Thyroid gland (tissue), 4 donors: ENCODE data around the gene NFIX. TPM values are rescaled to one million over a fixed set of nuclear protein-coding genes. Genes with fewer than 3 reads are reported as not detected.

Source experiments
- DNase-seq, 2 donors: peaks; one replicate each; pipeline ENCODE4 v3.0.0-alpha.2; 2019
- H3K27ac ChIP-seq, 3 donors: fragments of 200-600 bp; sonication (generic); 1 replicate in 2 of 3; 2 replicates in 1 of 3; pipeline ENCODE4 v1.5.1; 2016 to 2019; ENCODE audit warnings: mild to moderate bottlenecking in 1 of 3, moderate library complexity in 1 of 3
- H3K27me3 ChIP-seq: fragments of 200-600 bp; sonication (generic); one replicate; pipeline ENCODE4 v1.5.1; 2019
- H3K36me3 ChIP-seq, 2 donors: fragments of 200-600 bp; sonication (generic); one replicate each; pipeline ENCODE4 v1.5.1; 2016 to 2019
- H3K4me1 ChIP-seq, 2 donors: fragments of 200-600 bp; sonication (generic); one replicate each; pipeline ENCODE4 v1.5.1; 2017 to 2019
- H3K4me3 ChIP-seq, 3 donors: fragments of 200-600 bp; sonication (generic); replicated peaks in 1 of 3; 1 replicate in 2 of 3; 2 replicates in 1 of 3; pipeline ENCODE4 v1.5.1; 2016; ENCODE audit warnings: mild to moderate bottlenecking in 1 of 3
- H3K9me3 ChIP-seq: fragments of 200-600 bp; sonication (generic); one replicate; pipeline ENCODE4 v1.5.1; 2017
- POLR2A ChIP-seq, 2 donors: fragments of 450-650 bp; IDR thresholded peaks; one replicate each; pipeline ENCODE4 v1.6.1; 2017; ENCODE audit warnings: antibody characterized with exemption in 2 of 2, mild to moderate bottlenecking in 2 of 2, moderate library complexity in 1 of 2
- WGBS, 2 donors: methylation state at CpG; one replicate each; pipeline ENCODE4 v1.1.5; 2017; 5-methylcytosine and 5-hydroxymethylcytosine counted together
- intact Hi-C: fragments of 100-400 bp; cut with DNase I; formaldehyde crosslinking; loops from one replicate; pipeline ENCODE4 v1.15.1; 2023
- total RNA-seq, 4 donors: library from RNA; depleted of rRNA; stranded (reverse); fragments of >200 nt; gene quantifications; one replicate each; pipeline ENCODE4 v1.2.3, GENCODE V29; 2016
- TF ChIP-seq, protein P1 (sequence below), 6 experiments: fragments of 200-600 bp in 3 of 6; fragments of 450-650 bp in 3 of 6; sonication (generic) in 3 of 6; IDR thresholded peaks; one replicate each; pipeline ENCODE4 v1.5.1; 2016 to 2019; ENCODE audit warnings: antibody characterized with exemption in 6 of 6, mild to moderate bottlenecking in 2 of 6, inconsistent platforms in 1 of 6, moderate library complexity in 1 of 6

The NFIX gene
- total RNA-seq, 4 donors from 2014 or later, result 38.8 to 70.2 (median 62.4) TPM

DNA sequence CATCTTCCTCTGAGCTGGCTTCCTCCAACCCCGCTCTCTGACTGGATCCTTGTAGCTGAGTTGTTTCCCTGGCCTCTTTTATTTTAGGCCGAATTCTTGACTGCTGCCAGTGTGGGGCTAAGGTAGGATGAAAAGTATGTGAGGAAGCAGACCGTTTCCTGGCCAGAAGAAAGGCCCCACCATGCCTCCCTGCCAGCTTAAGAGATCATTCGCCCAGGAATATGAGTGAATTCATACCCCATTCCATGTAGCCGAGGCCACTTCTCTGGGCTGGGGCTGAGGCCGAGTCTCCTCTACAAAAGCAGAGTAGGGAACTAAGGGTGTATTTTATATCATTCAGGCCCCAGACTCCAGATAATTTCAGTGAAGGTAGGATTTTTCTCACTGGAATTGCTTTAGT lies 32.3 kb downstream of the NFIX start:
- peak overlapping the region; percentile 76 to 91 (median 81) for H3K27ac ChIP-seq
- H3K9me3 ChIP-seq, result no peaks in the 10 kb centered on the region
- H3K36me3 ChIP-seq, result no peaks in the 10 kb centered on the region
- TF ChIP-seq, protein P1, sequence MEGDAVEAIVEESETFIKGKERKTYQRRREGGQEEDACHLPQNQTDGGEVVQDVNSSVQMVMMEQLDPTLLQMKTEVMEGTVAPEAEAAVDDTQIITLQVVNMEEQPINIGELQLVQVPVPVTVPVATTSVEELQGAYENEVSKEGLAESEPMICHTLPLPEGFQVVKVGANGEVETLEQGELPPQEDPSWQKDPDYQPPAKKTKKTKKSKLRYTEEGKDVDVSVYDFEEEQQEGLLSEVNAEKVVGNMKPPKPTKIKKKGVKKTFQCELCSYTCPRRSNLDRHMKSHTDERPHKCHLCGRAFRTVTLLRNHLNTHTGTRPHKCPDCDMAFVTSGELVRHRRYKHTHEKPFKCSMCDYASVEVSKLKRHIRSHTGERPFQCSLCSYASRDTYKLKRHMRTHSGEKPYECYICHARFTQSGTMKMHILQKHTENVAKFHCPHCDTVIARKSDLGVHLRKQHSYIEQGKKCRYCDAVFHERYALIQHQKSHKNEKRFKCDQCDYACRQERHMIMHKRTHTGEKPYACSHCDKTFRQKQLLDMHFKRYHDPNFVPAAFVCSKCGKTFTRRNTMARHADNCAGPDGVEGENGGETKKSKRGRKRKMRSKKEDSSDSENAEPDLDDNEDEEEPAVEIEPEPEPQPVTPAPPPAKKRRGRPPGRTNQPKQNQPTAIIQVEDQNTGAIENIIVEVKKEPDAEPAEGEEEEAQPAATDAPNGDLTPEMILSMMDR (IDR thresholded peaks at IDR 0.05), result no peak
- TF ChIP-seq POLR2A (IDR thresholded peaks at IDR 0.05), result no peak
- H3K4me3 ChIP-seq, result no peak overlapping the region
- WGBS, 2 donors, result 49 to 54% methylated on average over 6 of the region's 6 CpGs
- H3K27me3 ChIP-seq, result no peaks in the 10 kb centered on the region
- H3K4me1 ChIP-seq, result peaks cover 75 to 86% of the 10 kb centered on the region in 2 donors
- intact Hi-C loops, result no loop called here
- DNase-seq, result no peak

DNA sequence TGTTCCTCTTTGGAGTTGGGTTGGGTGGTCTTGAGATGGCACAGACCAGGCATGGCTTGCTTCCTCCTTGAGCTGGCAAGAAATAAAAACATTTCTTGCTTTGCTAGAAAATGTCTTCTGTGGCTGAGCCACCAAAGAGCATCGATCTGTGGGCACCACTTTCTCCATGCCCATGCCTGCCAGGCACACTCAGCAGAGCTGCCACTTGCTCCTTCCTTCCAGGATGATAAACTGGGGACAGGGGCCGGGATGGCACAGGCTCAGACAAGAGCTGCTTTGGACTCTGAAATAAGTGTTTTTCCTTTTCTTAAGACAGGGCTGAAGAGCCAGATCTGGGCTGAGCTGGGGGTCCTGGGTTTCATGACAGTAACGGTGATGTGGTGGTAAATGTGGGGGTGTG lies 32.8 kb downstream of the NFIX start:
- no peak for DNase-seq
- Histone ChIP-seq H3K9me3 (no peaks in the 10 kb centered on the region), H3K4me3 (no peak overlapping the region), H3K27me3 (no peaks in the 10 kb centered on the region), H3K36me3 (no peaks in the 10 kb centered on the region), H3K4me1 (peaks cover 76 to 88% of the 10 kb centered on the region in 2 donors), H3K27ac (peak overlapping the region; percentile 76 to 91 (median 81))
- TF ChIP-seq, protein P1 (IDR thresholded peaks at IDR 0.05), result no peak
- TF ChIP-seq POLR2A (IDR thresholded peaks at IDR 0.05), result no peak
- WGBS, 2 donors, result 83 to 91% methylated on average over 3 of the region's 3 CpGs
- intact Hi-C loops, result no loop called here

GRCh38 chr19:13029301-13029880 lies 34.1 kb downstream of the NFIX start:
- TF ChIP-seq, protein P1 (IDR thresholded peaks at IDR 0.05), result no peak
- TF ChIP-seq POLR2A (IDR thresholded peaks at IDR 0.05), result no peak
- H3K27ac ChIP-seq, result peak overlapping the region in 2 of 3 donors; percentile 3 to 69
- no peaks in the 10 kb centered on the region for H3K36me3 ChIP-seq
- H3K4me3 ChIP-seq, result no peak overlapping the region
- H3K27me3 ChIP-seq, result no peaks in the 10 kb centered on the region
- no peaks in the 10 kb centered on the region for H3K9me3 ChIP-seq
- WGBS, 2 donors, result 70 to 71% methylated on average over 9 of the region's 9 CpGs
- H3K4me1 ChIP-seq, result peaks cover 79 to 93% of the 10 kb centered on the region in 2 donors
- intact Hi-C loops, result no loop called here
- DNase-seq, result no peak

DNA sequence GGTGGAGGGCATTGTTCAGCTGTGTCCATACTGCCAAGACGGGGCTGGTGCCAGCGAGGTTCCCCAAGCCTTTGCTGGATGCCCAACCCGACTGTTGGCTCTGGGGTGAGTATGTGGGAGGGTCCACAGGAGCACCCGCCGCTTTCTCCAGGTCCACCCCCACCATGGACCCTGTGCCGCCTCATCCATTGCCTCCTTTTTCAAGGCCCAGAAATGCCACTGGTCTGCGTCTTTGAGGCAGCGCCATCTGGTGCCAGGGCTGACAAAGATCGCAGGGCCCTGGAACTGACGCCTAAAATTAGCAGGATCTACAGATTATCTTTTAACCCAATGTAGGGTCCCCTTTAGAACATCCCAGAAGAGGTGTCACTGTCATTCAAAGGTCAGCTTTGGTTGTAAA lies 34.6 kb downstream of the NFIX start:
- intact Hi-C loops, result loop anchor here (5.0 kb wide), 1 partner anchor 43 kb away; no protein-coding TSS in a partner anchor
- no peaks in the 10 kb centered on the region for H3K36me3 ChIP-seq
- H3K27ac ChIP-seq, result peak overlapping the region in 1 of 3 donors; percentile 69
- TF ChIP-seq, protein P1 (IDR thresholded peaks at IDR 0.05), result peak in 4 of 6 experiments; percentile 5 to 32 (median 17)
- no peak for TF ChIP-seq POLR2A (IDR thresholded peaks at IDR 0.05)
- no peak overlapping the region for H3K4me3 ChIP-seq
- no peaks in the 10 kb centered on the region for H3K27me3 ChIP-seq
- H3K4me1 ChIP-seq, result peaks cover 79 to 93% of the 10 kb centered on the region in 2 donors
- WGBS, 2 donors, result 84 to 88% methylated on average over 7 of the region's 10 CpGs
- no peaks in the 10 kb centered on the region for H3K9me3 ChIP-seq
- DNase-seq, result no peak

GRCh38 chr19:13031917-13032623 lies 36.8 kb downstream of the NFIX start:
- Histone ChIP-seq H3K9me3 (no peaks in the 10 kb centered on the region), H3K27ac (peak overlapping the region; percentile 75 to 93 (median 88)), H3K27me3 (no peaks in the 10 kb centered on the region), H3K36me3 (no peaks in the 10 kb centered on the region), H3K4me3 (no peak overlapping the region), H3K4me1 (peaks cover 79 to 94% of the 10 kb centered on the region in 2 donors)
- intact Hi-C loops, result loop anchor here (5.0 kb wide), 1 partner anchor 45 kb away; no protein-coding TSS in a partner anchor
- DNase-seq, result peak; percentile 81 to 83
- TF ChIP-seq, protein P1 (IDR thresholded peaks at IDR 0.05), result no peak
- TF ChIP-seq POLR2A (IDR thresholded peaks at IDR 0.05), result no peak
- WGBS, 2 donors, result 21 to 29% methylated on average over 12 of the region's 12 CpGs
